Activated T-cell treated with anti-CD3 and anti-CD28 coated beads, Interleukin-2, amount 50 U/mL, for 72 hours (primary cell): ENCODE results near the gene RTN4. TPM values are rescaled to one million over a fixed set of nuclear protein-coding genes. Genes with fewer than 3 reads are reported as not detected.
"Not testable (repeated sequence)": the region's sequence is repeated elsewhere in the genome, so short reads cannot be mapped to it uniquely, and the experiment has no call there.

Experiments
- ATAC-seq, 2 donors: fragments of 150-1000 bp; cut with Tn5 transposase; replicated peaks in 1 of 2; 2 replicates each; pipeline ENCODE4 v1.10.0; 2021; ENCODE audit warnings: moderate library complexity in 2 of 2, mild to moderate bottlenecking in 1 of 2
- DNase-seq, 2 donors: peaks; one replicate each; pipeline ENCODE4 v3.0.0; 2021 to 2022; ENCODE audit warnings: mixed read lengths in 1 of 2
- H3K27ac Mint-ChIP-seq: one replicate; pipeline ENCODE4 v1.8.0; 2022; ENCODE audit warnings: mild to moderate bottlenecking, moderate library complexity, mixed read lengths
- H3K27me3 Mint-ChIP-seq: one replicate; pipeline ENCODE4 v1.8.0; 2022; ENCODE audit warnings: low read depth, mixed read lengths
- H3K36me3 Mint-ChIP-seq, 2 donors: one replicate each; pipeline ENCODE4 v1.8.0; 2022; ENCODE audit warnings: mixed read lengths in 2 of 2, mild to moderate bottlenecking in 1 of 2; ENCODE audit not compliant: insufficient read depth in 2 of 2
- H3K4me1 Mint-ChIP-seq: one replicate; pipeline ENCODE4 v1.8.0; 2022; ENCODE audit warnings: low read depth, mixed read lengths
- H3K4me3 Mint-ChIP-seq, 2 donors: one replicate each; pipeline ENCODE4 v1.8.0; 2022; ENCODE audit warnings: mild to moderate bottlenecking in 2 of 2, mixed read lengths in 2 of 2, moderate library complexity in 2 of 2
- H3K9me3 Mint-ChIP-seq, 2 donors: one replicate each; pipeline ENCODE4 v1.8.0; 2022; ENCODE audit warnings: mixed read lengths in 2 of 2
- total RNA-seq, 2 donors: library from RNA; stranded (reverse); gene quantifications; one replicate each; pipeline ENCODE4 v1.2.3, GENCODE V29; 2022

RTN4 gene
- total RNA-seq, 2 donors from 2014 or later: 78.8 to 83.3 TPM

GRCh38 chr2:55009277-55010060 is 40.8 kb downstream of the RTN4 start:
- ATAC-seq (peak in 1 of 2 donors; percentile 9), DNase-seq (no peak)
- Mint-ChIP-seq H3K27me3 (no peaks in the 10 kb centered on the region), H3K27ac (peak overlapping the region; percentile 58), H3K36me3 (no peaks in the 10 kb centered on the region), H3K9me3 (no peaks in the 10 kb centered on the region), H3K4me3 (peak overlapping the region; percentile 77 to 89), H3K4me1 (peaks cover 81% of the 10 kb centered on the region)

DNA sequence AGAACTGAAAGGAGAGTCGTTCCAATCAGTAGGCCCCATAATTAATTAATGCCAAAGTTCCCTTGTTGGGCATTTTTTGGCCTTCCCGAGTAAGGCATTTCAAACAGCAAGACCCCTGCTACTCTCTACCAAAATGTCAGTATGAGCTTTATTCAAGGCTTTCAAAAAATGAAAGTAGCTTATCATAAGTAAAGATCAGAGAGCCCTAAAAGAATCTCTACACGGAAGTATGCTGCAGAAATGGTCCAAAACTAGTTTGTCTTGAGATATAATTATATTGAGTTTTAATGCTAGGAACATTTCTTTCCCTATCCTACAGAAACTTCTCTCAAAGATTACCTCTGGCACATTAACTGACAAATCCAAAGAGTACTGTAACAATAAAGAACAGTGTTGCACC is 43.9 kb downstream of the RTN4 start:
- Mint-ChIP-seq H3K27me3 (no peaks in the 10 kb centered on the region), H3K9me3 (no peaks in the 10 kb centered on the region), H3K27ac (peak overlapping the region; percentile 38), H3K36me3 (no peaks in the 10 kb centered on the region), H3K4me1 (peaks cover 63% of the 10 kb centered on the region), H3K4me3 (peak overlapping the region; percentile 6 to 52)
- no peak for DNase-seq
- ATAC-seq: no peak

- Mint-ChIP-seq H3K27me3 (no peaks in the 10 kb centered on the region), H3K36me3 (no peaks in the 10 kb centered on the region), H3K4me1 (peaks cover 47% of the 10 kb centered on the region), H3K9me3 (no peaks in the 10 kb centered on the region), H3K27ac (no peak overlapping the region), H3K4me3 (no peak overlapping the region)
- no peak for DNase-seq
- no peak for ATAC-seq
Measured at GRCh38 chr2:55003706-55004639, 46.3 kb downstream of the RTN4 start.

- peaks cover 53% of the 10 kb centered on the region for H3K4me1 Mint-ChIP-seq
- ATAC-seq: no peak
- peak overlapping the region; percentile 17 for H3K27ac Mint-ChIP-seq
- no peak overlapping the region for H3K4me3 Mint-ChIP-seq
- no peaks in the 10 kb centered on the region for H3K27me3 Mint-ChIP-seq
- DNase-seq: no peak
- H3K36me3 Mint-ChIP-seq: no peaks in the 10 kb centered on the region
- H3K9me3 Mint-ChIP-seq: no peaks in the 10 kb centered on the region
Measured at GRCh38 chr2:55001716-55002115, 48.5 kb downstream of the RTN4 start.

DNA sequence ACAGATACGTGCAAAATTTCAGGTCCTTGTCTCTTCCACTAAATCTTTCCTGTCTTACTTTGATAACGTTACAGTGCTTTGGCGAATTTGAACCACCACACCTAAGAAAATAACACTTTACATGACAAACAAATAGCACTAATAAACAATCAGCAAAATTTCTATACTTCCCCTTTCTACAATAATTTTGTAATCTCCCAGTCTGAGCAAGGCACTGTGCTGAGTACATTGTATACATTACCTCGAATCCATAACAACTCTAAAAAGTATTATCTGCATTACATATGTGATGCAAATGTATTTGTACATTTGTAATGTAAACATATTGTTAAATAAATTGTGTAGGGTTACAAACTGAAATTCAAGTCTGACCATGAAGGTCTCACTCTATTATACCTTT is 49.9 kb downstream of the RTN4 start:
- ATAC-seq: no peak
- Mint-ChIP-seq H3K4me3 (peak overlapping the region in 1 of 2 donors; percentile 20), H3K27ac (peak overlapping the region; percentile 22), H3K36me3 (no peaks in the 10 kb centered on the region), H3K4me1 (peaks cover 56% of the 10 kb centered on the region), H3K9me3 (no peaks in the 10 kb centered on the region), H3K27me3 (no peaks in the 10 kb centered on the region)
- DNase-seq: no peak

- no peaks in the 10 kb centered on the region for H3K36me3 Mint-ChIP-seq
- DNase-seq: no peak
- H3K4me3 Mint-ChIP-seq: peak overlapping the region in 1 of 2 donors; percentile 25
- H3K27me3 Mint-ChIP-seq: no peaks in the 10 kb centered on the region
- no peaks in the 10 kb centered on the region for H3K9me3 Mint-ChIP-seq
- peaks cover 55% of the 10 kb centered on the region for H3K4me1 Mint-ChIP-seq
- no peak for ATAC-seq
- H3K27ac Mint-ChIP-seq: no peak overlapping the region
Measured at GRCh38 chr2:54999182-54999581, 51.1 kb downstream of the RTN4 start.

DNA sequence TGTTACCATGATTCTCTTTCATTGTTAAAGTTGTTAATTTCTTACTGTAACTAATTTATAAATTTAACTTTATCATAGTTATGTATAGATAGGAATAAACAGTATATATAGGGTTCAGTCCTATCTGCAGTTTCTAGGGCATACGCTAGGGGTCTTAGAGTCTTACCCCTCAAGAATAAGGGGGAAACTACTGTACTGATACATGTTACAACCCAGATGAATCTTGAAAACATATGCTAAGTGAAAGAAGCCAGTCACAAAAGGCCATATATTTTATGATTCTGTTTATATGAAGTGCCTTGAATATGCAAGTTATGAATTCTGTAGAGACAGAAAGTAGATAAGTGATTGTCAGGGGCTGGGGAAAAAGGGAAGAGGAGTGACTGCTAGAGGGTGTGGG is 52.4 kb downstream of the RTN4 start:
- DNase-seq: no peak

GRCh38 chr2:54995553-54995952 is 54.7 kb downstream of the RTN4 start:
- ATAC-seq: peak in 1 of 2 donors; percentile 47
- DNase-seq: no peak
- Mint-ChIP-seq H3K4me1 (peaks cover 67% of the 10 kb centered on the region), H3K4me3 (no peak overlapping the region), H3K27me3 (no peaks in the 10 kb centered on the region), H3K36me3 (no peaks in the 10 kb centered on the region), H3K27ac (no peak overlapping the region), H3K9me3 (no peaks in the 10 kb centered on the region)

More for the DNA sequence above, 52.4 kb downstream of the RTN4 start:
- H3K36me3 Mint-ChIP-seq: no peaks in the 10 kb centered on the region
- H3K4me1 Mint-ChIP-seq: peaks cover 62% of the 10 kb centered on the region
- no peaks in the 10 kb centered on the region for H3K27me3 Mint-ChIP-seq
- H3K27ac Mint-ChIP-seq: no peak overlapping the region
- no peak overlapping the region for H3K4me3 Mint-ChIP-seq
- H3K9me3 Mint-ChIP-seq: no peaks in the 10 kb centered on the region
- ATAC-seq: no peak

- H3K4me3 Mint-ChIP-seq, H3K9me3 Mint-ChIP-seq, H3K36me3 Mint-ChIP-seq, H3K27ac Mint-ChIP-seq, ATAC-seq, H3K27me3 Mint-ChIP-seq, DNase-seq: not testable (repeated sequence)
- peaks cover 37% of the 10 kb centered on the region for H3K4me1 Mint-ChIP-seq
Measured at GRCh38 chr2:54990694-54991093, 59.6 kb downstream of the RTN4 start.

GRCh38 chr2:54988612-54989011 is 61.6 kb downstream of the RTN4 start:
- ATAC-seq (no peak), DNase-seq (no peak)
- H3K4me3 Mint-ChIP-seq: no peak overlapping the region
- H3K27me3 Mint-ChIP-seq: no peaks in the 10 kb centered on the region
- H3K36me3 Mint-ChIP-seq: peaks cover 2 to 8% of the 10 kb centered on the region in 2 donors
- peak overlapping the region; percentile 70 for H3K27ac Mint-ChIP-seq
- H3K9me3 Mint-ChIP-seq: no peaks in the 10 kb centered on the region
- H3K4me1 Mint-ChIP-seq: peaks cover 26% of the 10 kb centered on the region

DNA sequence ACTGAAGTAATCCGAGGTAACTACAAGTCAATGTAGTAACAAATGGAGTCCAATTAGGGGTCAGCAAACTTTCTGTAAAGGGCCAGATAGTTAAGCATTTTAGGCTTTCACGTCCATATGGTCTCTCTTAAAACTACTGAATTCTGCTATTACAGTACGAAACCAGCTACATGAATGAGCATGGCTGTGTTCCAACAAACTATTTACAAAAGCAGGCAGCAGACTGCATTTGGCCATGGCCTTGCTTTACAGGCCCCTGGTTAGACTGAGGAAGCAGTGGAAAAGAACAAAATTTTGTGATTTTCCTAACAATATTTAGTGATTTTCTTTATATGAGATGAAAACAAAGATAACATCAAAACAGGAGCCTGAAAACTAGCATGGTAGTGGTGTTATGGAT is 64.0 kb downstream of the RTN4 start:
- Mint-ChIP-seq H3K36me3 (peaks cover 2 to 8% of the 10 kb centered on the region in 2 donors), H3K4me3 (no peak overlapping the region), H3K27ac (peak overlapping the region; percentile 57), H3K4me1 (peaks cover 15% of the 10 kb centered on the region), H3K9me3 (no peaks in the 10 kb centered on the region), H3K27me3 (no peaks in the 10 kb centered on the region)
- no peak for ATAC-seq
- no peak for DNase-seq

DNA sequence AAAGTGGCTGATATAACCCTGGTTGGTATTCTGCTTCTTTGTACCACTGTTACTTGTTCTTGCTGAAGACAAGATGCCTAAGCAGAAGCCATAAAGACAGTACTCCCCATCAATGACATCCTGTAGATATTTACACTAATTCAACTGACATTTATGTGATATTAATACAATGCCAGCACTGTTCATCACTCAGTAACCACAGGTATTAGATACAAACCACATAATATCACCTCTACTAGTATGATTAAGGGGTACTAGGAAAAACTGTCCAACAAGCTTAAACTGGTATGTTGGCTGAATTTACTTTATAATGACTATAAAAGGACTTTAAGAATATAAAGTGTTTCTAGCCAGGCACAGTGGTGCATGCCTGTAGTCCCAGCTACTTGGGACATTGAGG is 65.8 kb downstream of the RTN4 start:
- ATAC-seq (no peak), DNase-seq (no peak)
- H3K4me1 Mint-ChIP-seq: peaks cover 25% of the 10 kb centered on the region
- peaks cover 2 to 8% of the 10 kb centered on the region in 2 donors for H3K36me3 Mint-ChIP-seq
- H3K9me3 Mint-ChIP-seq: no peaks in the 10 kb centered on the region
- H3K27ac Mint-ChIP-seq: no peak overlapping the region
- H3K27me3 Mint-ChIP-seq: no peaks in the 10 kb centered on the region
- no peak overlapping the region for H3K4me3 Mint-ChIP-seq
